RWPE1 (cell line): Measurements from ENCODE around the gene COIL.
A peak's percentile ranks its signal among the peaks of the same experiment; 100 is the strongest.
"Not testable (repeated sequence)": the region's sequence is repeated elsewhere in the genome, so short reads cannot be mapped to it uniquely, and the experiment has no call there.

Experiments used
- CTCF ChIA-PET: fragments of 350-600 bp; sonication (Branson Sonifier 250); formaldehyde crosslinking; extraction: SDS; loops from one replicate; lab custom pipeline; 2021; lab: Yijun Ruan, JAX
- POLR2A ChIA-PET: fragments of 400-600 bp; formaldehyde crosslinking; extraction: SDS; loops from one replicate; lab custom pipeline; 2020; ENCODE audit warnings: antibody characterized with exemption; ENCODE audit not compliant: low non-redundant PET; lab: Yijun Ruan, JAX
- DNase-seq: peaks from one replicate; pipeline ENCODE4 v3.0.0; 2012; ENCODE audit warnings: low spot score
- H3K27ac ChIP-seq: fragments of 450-650 bp; 2 replicates; pipeline ENCODE4 v1.5.1; 2017
- TF ChIP-seq, protein P1 (sequence below): fragments of 450-650 bp; conservative IDR thresholded peaks from 2 replicates; pipeline ENCODE4 v1.5.1; 2017; ENCODE audit warnings: low read depth, mild to moderate bottlenecking

The COIL gene

DNA sequence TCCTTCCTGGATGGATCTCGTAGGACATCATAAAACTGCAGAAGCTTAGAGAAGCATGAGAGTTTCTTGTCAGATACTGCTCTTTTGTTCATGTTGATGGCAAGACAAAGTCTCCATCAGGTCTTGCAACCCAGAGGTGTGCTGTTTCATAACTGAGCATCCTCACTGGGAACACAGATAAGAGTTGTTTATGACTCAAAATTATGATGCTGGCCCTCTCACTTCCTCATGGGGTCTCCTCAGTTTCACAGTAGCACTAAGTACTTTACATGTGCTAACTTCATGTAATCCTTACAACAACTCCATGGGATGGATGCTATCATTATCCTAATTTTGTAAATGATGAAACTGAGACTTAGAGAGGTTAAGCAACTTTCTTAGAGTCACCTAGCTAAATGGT, 31.5 kb upstream of the COIL start:
- TF ChIP-seq, protein P1, sequence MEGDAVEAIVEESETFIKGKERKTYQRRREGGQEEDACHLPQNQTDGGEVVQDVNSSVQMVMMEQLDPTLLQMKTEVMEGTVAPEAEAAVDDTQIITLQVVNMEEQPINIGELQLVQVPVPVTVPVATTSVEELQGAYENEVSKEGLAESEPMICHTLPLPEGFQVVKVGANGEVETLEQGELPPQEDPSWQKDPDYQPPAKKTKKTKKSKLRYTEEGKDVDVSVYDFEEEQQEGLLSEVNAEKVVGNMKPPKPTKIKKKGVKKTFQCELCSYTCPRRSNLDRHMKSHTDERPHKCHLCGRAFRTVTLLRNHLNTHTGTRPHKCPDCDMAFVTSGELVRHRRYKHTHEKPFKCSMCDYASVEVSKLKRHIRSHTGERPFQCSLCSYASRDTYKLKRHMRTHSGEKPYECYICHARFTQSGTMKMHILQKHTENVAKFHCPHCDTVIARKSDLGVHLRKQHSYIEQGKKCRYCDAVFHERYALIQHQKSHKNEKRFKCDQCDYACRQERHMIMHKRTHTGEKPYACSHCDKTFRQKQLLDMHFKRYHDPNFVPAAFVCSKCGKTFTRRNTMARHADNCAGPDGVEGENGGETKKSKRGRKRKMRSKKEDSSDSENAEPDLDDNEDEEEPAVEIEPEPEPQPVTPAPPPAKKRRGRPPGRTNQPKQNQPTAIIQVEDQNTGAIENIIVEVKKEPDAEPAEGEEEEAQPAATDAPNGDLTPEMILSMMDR = no peak
- POLR2A ChIA-PET = no interaction called here
- DNase-seq = no peak
- H3K27ac ChIP-seq = no peak overlapping the region
- CTCF ChIA-PET = no interaction called here

DNA sequence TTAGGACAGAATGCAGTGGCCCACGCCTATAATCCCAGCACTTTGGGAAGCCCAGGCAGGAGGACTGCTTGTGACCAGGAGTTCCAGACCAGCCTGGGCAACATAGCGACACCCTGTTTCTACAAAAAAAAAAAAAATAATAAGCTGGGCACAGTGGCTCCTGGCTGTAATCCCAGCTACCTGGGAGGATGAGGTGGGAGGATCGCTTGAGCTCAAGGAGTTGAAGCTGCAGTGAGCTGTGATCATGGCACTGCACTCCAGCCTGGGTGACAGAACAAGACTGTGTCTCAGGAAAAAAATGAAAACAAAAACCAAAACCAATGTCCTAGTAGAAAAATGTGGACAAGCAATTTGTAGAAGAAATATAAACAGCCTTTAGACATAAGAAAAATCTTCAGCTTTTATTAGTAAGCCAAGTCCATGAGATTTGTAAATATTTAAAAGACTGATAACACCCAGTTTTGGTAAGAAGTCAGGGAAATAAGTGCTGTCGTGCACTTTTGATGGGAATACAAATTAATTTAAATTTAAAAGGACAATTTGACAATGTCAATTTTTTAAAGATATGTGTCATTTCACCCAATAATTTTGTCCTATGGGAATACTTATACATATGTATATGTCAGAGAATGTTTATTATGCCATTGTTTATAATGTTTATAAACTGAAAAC, 28.2 kb upstream of the COIL start:
- TF ChIP-seq, protein P1 = no peak
- CTCF ChIA-PET = interaction anchor here (0.7 kb wide), 1 partner anchor 1011 kb away, joined by 3 read pairs; no protein-coding TSS in a partner anchor
- no peak for DNase-seq
- POLR2A ChIA-PET = no interaction called here
- no peak overlapping the region for H3K27ac ChIP-seq

DNA sequence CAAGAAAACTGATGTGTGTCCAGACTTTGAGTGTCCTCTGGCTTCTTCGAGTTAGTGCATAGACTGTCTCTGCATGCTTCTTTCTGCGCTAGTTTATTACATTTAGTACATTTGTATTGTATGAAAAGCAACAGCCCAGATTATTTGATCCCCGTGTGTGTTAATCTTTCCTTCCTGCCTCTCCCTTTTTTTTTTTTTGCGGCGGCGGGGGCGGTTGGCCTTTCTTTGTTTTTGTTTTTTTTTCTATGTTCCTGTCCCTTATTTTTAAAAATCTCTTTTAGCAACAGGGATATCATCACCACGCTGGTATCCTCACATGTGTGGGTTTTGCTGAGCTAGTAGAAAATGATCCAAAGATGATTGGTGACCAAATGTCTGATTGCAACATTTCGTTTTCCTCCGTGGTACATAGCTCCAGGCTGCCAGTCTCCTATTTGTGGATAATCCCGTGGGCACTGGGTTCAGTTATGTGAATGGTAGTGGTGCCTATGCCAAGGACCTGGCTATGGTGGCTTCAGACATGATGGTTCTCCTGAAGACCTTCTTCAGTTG, 26.5 kb upstream of the COIL start:
- CTCF ChIA-PET = interaction anchor here (0.6 kb wide), 1 partner anchor 322 kb away, joined by 3 read pairs; no protein-coding TSS in a partner anchor
- POLR2A ChIA-PET = no interaction called here

DNA sequence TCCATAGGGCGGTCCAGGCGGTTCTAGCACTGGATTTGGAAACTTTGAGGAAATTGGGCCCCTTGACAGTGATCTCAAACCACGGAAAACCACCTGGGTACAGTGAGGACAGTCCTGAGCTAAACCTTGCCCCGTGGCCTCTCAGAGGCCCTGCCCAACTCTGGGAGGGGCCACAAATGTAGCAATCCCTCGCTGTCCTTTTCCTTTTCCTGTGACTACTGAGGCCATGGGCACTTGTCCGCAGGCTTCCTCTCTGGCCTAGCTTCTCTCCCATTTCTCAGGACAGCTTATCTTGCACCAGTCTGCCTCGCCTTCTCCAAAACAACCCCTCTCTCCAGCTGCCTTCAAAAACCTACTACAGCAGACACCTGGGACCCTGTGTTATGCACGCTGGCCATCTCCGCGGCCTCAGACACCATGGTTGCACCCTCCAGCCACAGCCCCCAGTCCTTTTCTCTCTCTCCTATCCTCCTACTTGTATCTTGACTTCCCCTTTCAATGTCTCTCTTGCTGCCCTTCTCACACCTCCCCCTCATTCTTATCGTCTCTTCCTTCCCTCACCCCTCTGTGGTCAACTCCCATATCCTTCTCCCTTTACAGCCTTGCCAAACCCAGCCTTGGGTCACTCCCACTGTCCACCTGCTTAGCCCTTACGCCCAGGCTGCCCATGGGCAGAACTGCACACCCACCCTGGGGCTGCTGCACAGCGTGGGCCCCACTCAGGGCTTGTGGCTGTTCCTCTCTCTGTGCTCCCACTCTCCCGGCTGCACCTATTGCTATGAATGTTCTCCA, 24.7 kb upstream of the COIL start:
- ChIA-PET CTCF (no interaction called here), POLR2A (interaction anchor here (0.6 kb wide), 1 partner anchor 22 kb away, joined by 4 read pairs; no protein-coding TSS in a partner anchor)
- no peak overlapping the region for H3K27ac ChIP-seq
- TF ChIP-seq, protein P1 = no peak
- no peak for DNase-seq

More for the DNA sequence above, 26.5 kb upstream of the COIL start:
- no peak for DNase-seq
- H3K27ac ChIP-seq = no peak overlapping the region
- TF ChIP-seq, protein P1 = no peak

DNA sequence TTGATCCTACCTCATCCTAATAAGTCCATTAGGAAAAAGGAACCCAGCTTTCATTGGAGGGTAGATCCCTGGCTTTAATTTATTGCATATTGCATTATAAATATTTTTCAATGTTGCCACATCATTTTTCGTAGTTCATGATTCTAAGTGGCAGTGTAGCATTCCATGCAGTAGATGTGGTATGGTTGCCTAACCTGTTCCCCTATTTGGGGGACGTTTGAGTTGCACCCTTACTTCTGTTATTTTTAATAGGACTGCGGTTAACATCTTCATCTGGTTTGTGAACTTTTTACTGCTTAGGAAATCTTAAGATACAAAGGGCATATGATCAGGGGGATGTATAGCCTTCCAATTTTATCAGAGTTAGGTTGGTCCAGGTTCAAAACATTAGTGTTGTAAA, 22.5 kb upstream of the COIL start:
- DNase-seq = no peak
- no peak overlapping the region for H3K27ac ChIP-seq
- TF ChIP-seq, protein P1 = no peak
- CTCF ChIA-PET = no interaction called here
- POLR2A ChIA-PET = no interaction called here

DNA sequence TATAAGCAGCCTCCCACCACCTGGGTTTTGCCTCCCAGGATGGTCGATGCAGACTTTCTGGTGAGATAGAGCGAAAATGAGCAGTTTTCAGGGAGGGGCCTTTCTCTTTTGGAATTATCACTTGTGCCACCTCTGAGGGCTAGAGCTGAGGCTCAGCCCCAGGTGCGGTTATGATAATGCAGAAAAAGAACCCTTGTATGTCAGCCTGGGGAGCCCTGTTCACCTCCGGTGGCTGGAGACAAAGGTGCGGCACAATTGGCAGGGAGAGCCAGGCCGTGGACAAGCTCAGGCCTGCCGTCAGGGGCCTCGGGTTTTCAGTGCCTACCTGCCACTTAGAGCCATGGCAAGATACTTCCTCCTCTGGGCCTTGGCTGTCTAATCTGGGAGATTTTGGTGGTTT, 21.5 kb upstream of the COIL start:
- TF ChIP-seq, protein P1 = no peak
- DNase-seq = peak; percentile 71
- H3K27ac ChIP-seq = peak overlapping the region; percentile 64
- ChIA-PET CTCF (interaction anchor here (0.5 kb wide), 1 partner anchor 267 kb away, joined by 6 read pairs; no protein-coding TSS in a partner anchor), POLR2A (no interaction called here)

DNA sequence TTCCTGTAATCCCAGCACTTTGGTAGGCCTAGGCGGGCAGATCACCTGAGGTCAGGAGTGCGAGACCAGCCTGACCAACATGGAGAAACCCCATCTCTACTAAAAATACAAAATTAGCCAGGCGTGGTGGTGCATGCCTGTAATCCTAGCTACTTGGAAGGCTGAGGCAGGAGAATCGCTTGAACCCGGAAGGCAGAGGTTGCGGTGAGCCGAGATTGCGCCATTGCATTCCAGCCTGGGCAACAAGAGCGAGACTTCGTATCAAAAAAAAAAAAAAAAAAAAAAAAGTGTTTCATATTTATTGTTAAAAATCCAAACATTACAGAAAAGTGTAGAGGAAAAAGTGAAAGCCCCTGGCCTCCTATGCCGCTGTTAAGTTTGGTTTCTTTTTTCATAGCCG, 19.7 kb upstream of the COIL start:
- POLR2A ChIA-PET, H3K27ac ChIP-seq, DNase-seq, CTCF ChIA-PET: not testable (repeated sequence)
